Measurements from ENCODE around the gene ATP8B1. TPM values are rescaled to one million over a fixed set of nuclear protein-coding genes. Genes with fewer than 3 reads are reported as not detected.

Gene ATP8B1
- total RNA-seq, 1 experiment from 2014 or later, result 1.1 TPM

DNA sequence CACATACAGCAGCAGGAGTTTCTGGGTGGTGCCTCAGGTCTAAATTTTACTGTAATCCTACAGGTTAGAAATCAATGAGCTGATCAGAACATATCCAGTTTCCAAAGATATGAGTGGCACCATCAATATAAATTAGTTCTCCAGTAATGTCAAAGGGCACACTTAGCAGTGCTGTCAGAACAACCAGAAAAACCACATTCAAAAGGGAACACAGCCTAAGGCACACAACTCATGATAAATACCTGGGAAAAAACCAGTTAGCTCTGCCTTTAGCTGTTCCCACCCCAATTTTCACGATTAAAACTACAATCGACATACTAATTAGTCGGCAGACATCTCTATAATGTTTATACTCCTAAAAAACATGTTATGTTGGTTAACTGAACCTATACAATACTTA, 31.5 kb downstream of the ATP8B1 start:
- H3K23me2 ChIP-seq (ENCODE audit: insufficient read length, low read depth, low read length, poor library complexity, severe bottlenecking), result no peaks in the 10 kb centered on the region
- H3K27ac Mint-ChIP-seq, result no peak overlapping the region
- H4K91ac ChIP-seq (ENCODE audit: insufficient read length, low read depth, low read length), result no peak overlapping the region
- no peak overlapping the region for H3K4me2 ChIP-seq (ENCODE audit: insufficient read depth, insufficient read length, low read length)
- H2BK5ac ChIP-seq (ENCODE audit: insufficient read length, low read length), result no peak overlapping the region
- no peak overlapping the region for H3K14ac ChIP-seq (ENCODE audit: insufficient read depth, low read length)
- peaks cover 15 to 24% of the 10 kb centered on the region in 2 experiments for H3K4me1 Mint-ChIP-seq
- H2BK12ac ChIP-seq (ENCODE audit: insufficient read length, low read depth, low read length), result no peak overlapping the region
- no peaks in the 10 kb centered on the region for H3K79me2 ChIP-seq (ENCODE audit: insufficient read depth, low read length)
- no peak overlapping the region for H3K4ac ChIP-seq (ENCODE audit: low read depth, low read length)
- no peaks in the 10 kb centered on the region; the same call in 1 of the 2 replicates for H3K27me3 Mint-ChIP-seq (ENCODE audit: low read depth)
- 100% methylated on average over 3 of the region's 3 CpGs for WGBS (ENCODE audit: extremely low coverage, insufficient read length, low lambda C conversion rate)
- no peaks in the 10 kb centered on the region for H3K36me3 Mint-ChIP-seq (ENCODE audit: insufficient read depth in 1 of 3, low read depth in 3 of 3)
- TF ChIP-seq, protein P1, sequence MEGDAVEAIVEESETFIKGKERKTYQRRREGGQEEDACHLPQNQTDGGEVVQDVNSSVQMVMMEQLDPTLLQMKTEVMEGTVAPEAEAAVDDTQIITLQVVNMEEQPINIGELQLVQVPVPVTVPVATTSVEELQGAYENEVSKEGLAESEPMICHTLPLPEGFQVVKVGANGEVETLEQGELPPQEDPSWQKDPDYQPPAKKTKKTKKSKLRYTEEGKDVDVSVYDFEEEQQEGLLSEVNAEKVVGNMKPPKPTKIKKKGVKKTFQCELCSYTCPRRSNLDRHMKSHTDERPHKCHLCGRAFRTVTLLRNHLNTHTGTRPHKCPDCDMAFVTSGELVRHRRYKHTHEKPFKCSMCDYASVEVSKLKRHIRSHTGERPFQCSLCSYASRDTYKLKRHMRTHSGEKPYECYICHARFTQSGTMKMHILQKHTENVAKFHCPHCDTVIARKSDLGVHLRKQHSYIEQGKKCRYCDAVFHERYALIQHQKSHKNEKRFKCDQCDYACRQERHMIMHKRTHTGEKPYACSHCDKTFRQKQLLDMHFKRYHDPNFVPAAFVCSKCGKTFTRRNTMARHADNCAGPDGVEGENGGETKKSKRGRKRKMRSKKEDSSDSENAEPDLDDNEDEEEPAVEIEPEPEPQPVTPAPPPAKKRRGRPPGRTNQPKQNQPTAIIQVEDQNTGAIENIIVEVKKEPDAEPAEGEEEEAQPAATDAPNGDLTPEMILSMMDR (conservative IDR thresholded peaks at IDR 0.05), result no peak
- H2BK20ac ChIP-seq (ENCODE audit: low read depth, low read length, poor library complexity, severe bottlenecking), result no peak overlapping the region
- no peak overlapping the region for H2BK15ac ChIP-seq (ENCODE audit: low read depth, low read length)
- H2AK5ac ChIP-seq (ENCODE audit: insufficient read length, low read length), result no peak overlapping the region
- no peak overlapping the region for H3K18ac ChIP-seq (ENCODE audit: insufficient read length, low read depth, low read length)
- H4K5ac ChIP-seq (ENCODE audit: insufficient read length, low read depth, low read length), result no peak overlapping the region
- H3K9me3 Mint-ChIP-seq, result no peaks in the 10 kb centered on the region
- no peak overlapping the region for H3K4me3 Mint-ChIP-seq
- peaks cover 9% of the 10 kb centered on the region; the same call in 1 of the 2 replicates for H3K4me1 ChIP-seq (ENCODE audit: insufficient read depth, low read length)
- H3K27ac ChIP-seq (ENCODE audit: insufficient read length, low read depth, low read length), result no peak overlapping the region
- no peak overlapping the region for H3K23ac ChIP-seq (ENCODE audit: insufficient read length, low read depth, low read length)
- no peaks in the 10 kb centered on the region for H4K20me1 ChIP-seq (ENCODE audit: control insufficient read depth, insufficient read depth, insufficient read length)
- H3K9ac ChIP-seq (ENCODE audit: extremely low read depth, insufficient read length, low read length), result no peak overlapping the region
- H4K8ac ChIP-seq (replicated peaks; ENCODE audit: insufficient read length, low read depth, low read length), result no peak overlapping the region
- H3K79me1 ChIP-seq (ENCODE audit: insufficient read depth, low read depth, low read length, poor library complexity, severe bottlenecking), result no peaks in the 10 kb centered on the region
- H3T11ph ChIP-seq (ENCODE audit: low read length), result no peak overlapping the region
- H3K56ac ChIP-seq (ENCODE audit: insufficient read length, low read depth, low read length), result no peak overlapping the region
- no peak for DNase-seq
- H2BK120ac ChIP-seq (ENCODE audit: low read depth, low read length, poor library complexity, severe bottlenecking), result no peak overlapping the region
- H3K27me3 ChIP-seq (ENCODE audit: insufficient read depth, low read length), result no peaks in the 10 kb centered on the region
- H2AFZ ChIP-seq (ENCODE audit: low read length), result no peak overlapping the region
- no peaks in the 10 kb centered on the region for H3K9me3 ChIP-seq (ENCODE audit: control insufficient read depth, low read depth, low read length)

Data from H9 (cell line).